Naive thymus-derived CD4-positive, alpha-beta T cell (primary cell): Measurements from ENCODE around the gene IL1A. TPM values are rescaled to one million over a fixed set of nuclear protein-coding genes. Genes with fewer than 3 reads are reported as not detected.

Experiments used
- ATAC-seq: fragments of 150-1000 bp; cut with Tn5 transposase; 2 replicates; pipeline ENCODE4 v1.10.0; 2021; ENCODE audit warnings: mild to moderate bottlenecking, moderate library complexity
- CTCF ChIA-PET: fragments of 350-600 bp; sonication (Branson Sonifier 250); formaldehyde crosslinking; loops from one replicate; lab custom pipeline; 2021; ENCODE audit warnings: antibody characterized with exemption; lab: Charles Lee
- POLR2A ChIA-PET: fragments of 350-600 bp; sonication (Branson Sonifier 250); formaldehyde crosslinking; loops from one replicate; lab custom pipeline; 2021; ENCODE audit warnings: antibody characterized with exemption, inconsistent platforms; lab: Charles Lee
- DNase-seq, 9 donors: peaks; one replicate each; pipeline versions ENCODE4 v3.0.0 to v3.0.0-alpha.2; 2020 to 2022; ENCODE audit warnings: mixed read lengths in 1 of 9
- H3K27ac ChIP-seq: one replicate; pipeline ENCODE4 v1.7.0; 2013; ENCODE audit warnings: mild to moderate bottlenecking, low read depth, low read length, moderate library complexity
- H3K27me3 ChIP-seq, 2 donors: one replicate each; pipeline ENCODE4 v1.7.0; 2013; ENCODE audit warnings: low read length in 2 of 2, mild to moderate bottlenecking in 2 of 2, moderate library complexity in 2 of 2; ENCODE audit not compliant: control insufficient read depth in 2 of 2, insufficient read depth in 2 of 2
- H3K36me3 ChIP-seq, 3 experiments: 1 replicate in 2 of 3; 2 replicates in 1 of 3; pipeline ENCODE4 v1.7.0; 2013; ENCODE audit warnings: low read length in 3 of 3, mild to moderate bottlenecking in 3 of 3, moderate library complexity in 1 of 3; ENCODE audit not compliant: insufficient read depth in 3 of 3, control insufficient read depth in 2 of 3
- H3K4me1 ChIP-seq, 2 donors: one replicate each; pipeline ENCODE4 v1.7.0; 2013; ENCODE audit warnings: low read length in 2 of 2, mild to moderate bottlenecking in 2 of 2, moderate library complexity in 1 of 2; ENCODE audit not compliant: control insufficient read depth in 2 of 2, insufficient read depth in 2 of 2
- H3K4me3 ChIP-seq: 2 replicates; pipeline ENCODE4 v1.7.0; 2013; ENCODE audit warnings: mild to moderate bottlenecking, low read length
- H3K9me3 ChIP-seq, 3 experiments: 1 replicate in 2 of 3; 2 replicates in 1 of 3; pipeline ENCODE4 v1.7.0; 2013; ENCODE audit warnings: low read length in 3 of 3; ENCODE audit not compliant: control insufficient read depth in 2 of 3
- H3K27ac Mint-ChIP-seq, 9 donors: one replicate each; pipeline ENCODE4 v1.8.0; 2020 to 2022; ENCODE audit warnings: mixed read lengths in 9 of 9, mild to moderate bottlenecking in 8 of 9, moderate library complexity in 5 of 9, inconsistent platforms in 2 of 9
- H3K27me3 Mint-ChIP-seq, 5 donors: one replicate each; pipeline ENCODE4 v1.8.0; 2021 to 2022; ENCODE audit warnings: mixed read lengths in 5 of 5, mild to moderate bottlenecking in 1 of 5
- H3K36me3 Mint-ChIP-seq, 5 donors: one replicate each; pipeline ENCODE4 v1.8.0; 2020 to 2022; ENCODE audit warnings: mixed read lengths in 5 of 5, mild to moderate bottlenecking in 3 of 5, inconsistent platforms in 1 of 5
- H3K4me1 Mint-ChIP-seq, 7 donors: one replicate each; pipeline ENCODE4 v1.8.0; 2020 to 2022; ENCODE audit warnings: mixed read lengths in 7 of 7, mild to moderate bottlenecking in 3 of 7, inconsistent platforms in 1 of 7
- H3K4me3 Mint-ChIP-seq, 10 donors: one replicate each; pipeline ENCODE4 v1.8.0; 2020 to 2022; ENCODE audit warnings: mild to moderate bottlenecking in 10 of 10, mixed read lengths in 10 of 10, moderate library complexity in 6 of 10, inconsistent platforms in 2 of 10
- H3K9me3 Mint-ChIP-seq, 11 donors: one replicate each; pipeline ENCODE4 v1.8.0; 2020 to 2022; ENCODE audit warnings: mixed read lengths in 11 of 11, mild to moderate bottlenecking in 4 of 11, inconsistent platforms in 1 of 11, moderate library complexity in 1 of 11
- intact Hi-C, 2 donors: fragments of 100-400 bp; cut with micrococcal nuclease; formaldehyde crosslinking; loops; one replicate each; pipeline ENCODE4 v1.15.1; 2023
- polyA plus RNA-seq, 2 donors: library from polyadenylated mRNA; unstranded; fragments of 300-500 nt; fragmentation: Illumina TruSeq; gene quantifications; one replicate each; pipeline ENCODE4 v1.2.3, GENCODE V29; 2021
- total RNA-seq, 6 experiments: library from RNA in 5 of 6; stranded (reverse) in 5 of 6; gene quantifications; 1 replicate in 5 of 6; 2 replicates in 1 of 6; pipeline ENCODE4 v1.2.3 and lab custom pipeline; 2021 to 2026

The IL1A gene
- total and polyA plus RNA-seq, 7 experiments from 2014 or later: 0.22 to 4.3 (median 1.0) TPM; not detected in 3

GRCh38 chr2:112811841-112812306 lies 27.6 kb upstream of the IL1A start:
- H3K9me3 ChIP-seq: peaks cover 0 to 5% (median 0%) of the 10 kb centered on the region in 3 experiments
- DNase-seq (no peak), ATAC-seq (peak; percentile 61)
- H3K4me3 ChIP-seq: no peak overlapping the region
- peak overlapping the region in 2 of 10 donors; percentile 7 to 34 for H3K4me3 Mint-ChIP-seq
- ChIA-PET POLR2A (no interaction called here), CTCF (no interaction called here)
- H3K27me3 Mint-ChIP-seq: no peaks in the 10 kb centered on the region
- peaks cover 0 to 8% of the 10 kb centered on the region in 2 donors for H3K4me1 ChIP-seq
- H3K4me1 Mint-ChIP-seq: peaks cover 14 to 20% (median 18%) of the 10 kb centered on the region in 7 donors
- peak overlapping the region in 3 of 9 donors; percentile 22 to 74 (median 50) for H3K27ac Mint-ChIP-seq
- intact Hi-C loops: no loop called here
- H3K27ac ChIP-seq: no peak overlapping the region
- H3K9me3 Mint-ChIP-seq: peaks cover 0 to 13% (median 7%) of the 10 kb centered on the region in 11 donors
- no peaks in the 10 kb centered on the region for H3K27me3 ChIP-seq
- peaks cover 0 to 21% (median 5%) of the 10 kb centered on the region in 5 donors for H3K36me3 Mint-ChIP-seq
- no peaks in the 10 kb centered on the region for H3K36me3 ChIP-seq

GRCh38 chr2:112811276-112811831 lies 27.1 kb upstream of the IL1A start:
- no peak for ATAC-seq
- no peak overlapping the region for H3K27ac ChIP-seq
- H3K4me3 ChIP-seq: no peak overlapping the region
- peaks cover 0 to 24% (median 5%) of the 10 kb centered on the region in 5 donors for H3K36me3 Mint-ChIP-seq
- intact Hi-C loops: no loop called here
- no peaks in the 10 kb centered on the region for H3K36me3 ChIP-seq
- H3K9me3 ChIP-seq: peaks cover 0 to 5% (median 0%) of the 10 kb centered on the region in 3 experiments
- no peaks in the 10 kb centered on the region for H3K27me3 ChIP-seq
- no peak for DNase-seq
- H3K27me3 Mint-ChIP-seq: no peaks in the 10 kb centered on the region
- H3K9me3 Mint-ChIP-seq: peaks cover 0 to 17% (median 7%) of the 10 kb centered on the region in 11 donors
- H3K4me1 ChIP-seq: peaks cover 0 to 8% of the 10 kb centered on the region in 2 donors
- ChIA-PET CTCF (no interaction called here), POLR2A (no interaction called here)
- H3K4me1 Mint-ChIP-seq: peaks cover 14 to 20% (median 18%) of the 10 kb centered on the region in 7 donors
- peak overlapping the region in 3 of 9 donors; percentile 26 to 74 (median 50) for H3K27ac Mint-ChIP-seq
- peak overlapping the region in 1 of 10 donors; percentile 4 for H3K4me3 Mint-ChIP-seq

GRCh38 chr2:112809112-112809511 lies 24.8 kb upstream of the IL1A start:
- Mint-ChIP-seq H3K9me3 (peaks cover 0 to 19% (median 7%) of the 10 kb centered on the region in 11 donors), H3K36me3 (peaks cover 0 to 30% (median 5%) of the 10 kb centered on the region in 5 donors), H3K4me1 (peaks cover 14 to 28% (median 18%) of the 10 kb centered on the region in 7 donors), H3K27me3 (no peaks in the 10 kb centered on the region), H3K27ac (no peak overlapping the region), H3K4me3 (no peak overlapping the region)
- Histone ChIP-seq H3K36me3 (no peaks in the 10 kb centered on the region), H3K9me3 (peaks cover 0 to 5% (median 0%) of the 10 kb centered on the region in 3 experiments), H3K27me3 (no peaks in the 10 kb centered on the region), H3K4me3 (no peak overlapping the region), H3K27ac (no peak overlapping the region), H3K4me1 (peaks cover 0 to 8% of the 10 kb centered on the region in 2 donors)
- ChIA-PET CTCF (interaction anchor here (0.6 kb wide), 1 partner anchor 92 kb away, joined by 4 read pairs; no protein-coding TSS in a partner anchor), POLR2A (no interaction called here)
- intact Hi-C loops: no loop called here
- DNase-seq: no peak
- ATAC-seq: no peak

GRCh38 chr2:112807233-112807807 lies 23.0 kb upstream of the IL1A start:
- Mint-ChIP-seq H3K27me3 (no peaks in the 10 kb centered on the region), H3K4me3 (no peak overlapping the region), H3K9me3 (peaks cover 0 to 21% (median 7%) of the 10 kb centered on the region in 11 donors), H3K27ac (no peak overlapping the region), H3K4me1 (peaks cover 10 to 35% (median 12%) of the 10 kb centered on the region in 7 donors), H3K36me3 (peaks cover 0 to 32% (median 5%) of the 10 kb centered on the region in 5 donors)
- ATAC-seq (no peak), DNase-seq (no peak)
- peaks cover 0 to 5% (median 0%) of the 10 kb centered on the region in 3 experiments for H3K9me3 ChIP-seq
- no peaks in the 10 kb centered on the region for H3K27me3 ChIP-seq
- intact Hi-C loops: no loop called here
- ChIA-PET POLR2A (no interaction called here), CTCF (no interaction called here)
- no peak overlapping the region for H3K4me3 ChIP-seq
- H3K36me3 ChIP-seq: no peaks in the 10 kb centered on the region
- H3K27ac ChIP-seq: no peak overlapping the region
- peaks cover 0 to 8% of the 10 kb centered on the region in 2 donors for H3K4me1 ChIP-seq

GRCh38 chr2:112805542-112805941 lies 21.2 kb upstream of the IL1A start:
- H3K27ac Mint-ChIP-seq: peak overlapping the region in 1 of 9 donors; percentile 66
- Histone ChIP-seq H3K36me3 (no peaks in the 10 kb centered on the region), H3K27me3 (no peaks in the 10 kb centered on the region), H3K9me3 (peaks cover 0 to 5% (median 0%) of the 10 kb centered on the region in 3 experiments), H3K4me3 (no peak overlapping the region), H3K4me1 (no peaks in the 10 kb centered on the region), H3K27ac (no peak overlapping the region)
- ChIA-PET POLR2A (no interaction called here), CTCF (interaction anchor here (0.6 kb wide), 1 partner anchor 142 kb away, joined by 3 read pairs; no protein-coding TSS in a partner anchor)
- peaks cover 0 to 26% (median 5%) of the 10 kb centered on the region in 5 donors for H3K36me3 Mint-ChIP-seq
- peaks cover 0 to 21% (median 7%) of the 10 kb centered on the region in 11 donors for H3K9me3 Mint-ChIP-seq
- no peaks in the 10 kb centered on the region for H3K27me3 Mint-ChIP-seq
- H3K4me1 Mint-ChIP-seq: peaks cover 0 to 33% (median 0%) of the 10 kb centered on the region in 7 donors
- no peak for ATAC-seq
- H3K4me3 Mint-ChIP-seq: no peak overlapping the region
- no peak for DNase-seq
- intact Hi-C loops: no loop called here

- Histone ChIP-seq H3K36me3 (no peaks in the 10 kb centered on the region), H3K4me3 (no peak overlapping the region), H3K4me1 (no peaks in the 10 kb centered on the region), H3K27ac (no peak overlapping the region), H3K9me3 (peaks cover 0 to 5% (median 0%) of the 10 kb centered on the region in 3 experiments), H3K27me3 (no peaks in the 10 kb centered on the region)
- peak overlapping the region in 1 of 9 donors; percentile 77 for H3K27ac Mint-ChIP-seq
- peaks cover 0 to 30% (median 5%) of the 10 kb centered on the region in 5 donors for H3K36me3 Mint-ChIP-seq
- DNase-seq (no peak), ATAC-seq (no peak)
- H3K4me1 Mint-ChIP-seq: peaks cover 0 to 46% (median 0%) of the 10 kb centered on the region in 7 donors
- peak overlapping the region in 1 of 10 donors; percentile 21 for H3K4me3 Mint-ChIP-seq
- H3K27me3 Mint-ChIP-seq: no peaks in the 10 kb centered on the region
- H3K9me3 Mint-ChIP-seq: peaks cover 0 to 19% (median 7%) of the 10 kb centered on the region in 11 donors
- ChIA-PET POLR2A (no interaction called here), CTCF (no interaction called here)
- intact Hi-C loops: no loop called here
These were observed 19.6 kb upstream of the IL1A start for GRCh38 chr2:112803691-112804521.
